OCI-LY1 (cell line): Measurements from ENCODE around the gene PAM16.
A peak's percentile ranks its signal among the peaks of the same experiment; 100 is the strongest.

Experiments used
- H2AFZ ChIP-seq: fragments of 200-600 bp; sonication (generic), shearing (Covaris generic); 2 replicates; pipeline ENCODE4 v1.6.0; 2014; ENCODE audit warnings: antibody characterized with exemption, mild to moderate bottlenecking, low read length
- H3F3A ChIP-seq: fragments of 200-600 bp; sonication (generic), shearing (Covaris generic); 2 replicates; pipeline ENCODE4 v1.6.0; 2014; ENCODE audit warnings: mild to moderate bottlenecking, antibody characterized with exemption, low read length, moderate library complexity; ENCODE audit not compliant: insufficient read depth
- H3K27ac ChIP-seq: fragments of 200-600 bp; sonication (generic); 2 replicates; pipeline ENCODE4 v1.5.1; 2014; ENCODE audit warnings: low read length, mixed run types, mild to moderate bottlenecking, low read depth; ENCODE audit not compliant: poor library complexity, severe bottlenecking
- H3K27me3 ChIP-seq: fragments of 200-600 bp; sonication (generic); 2 replicates; pipeline ENCODE4 v1.6.0; 2014; ENCODE audit warnings: antibody characterized with exemption, mild to moderate bottlenecking, low read length, moderate library complexity; ENCODE audit not compliant: insufficient read depth
- H3K36me3 ChIP-seq: fragments of 200-600 bp; sonication (generic); 2 replicates; pipeline ENCODE4 v1.6.1; 2014; ENCODE audit warnings: mild to moderate bottlenecking, antibody characterized with exemption, low read length, moderate library complexity, mixed read lengths; ENCODE audit not compliant: insufficient read depth
- H3K4me1 ChIP-seq: fragments of 200-600 bp; sonication (generic); 2 replicates; pipeline ENCODE4 v1.5.1; 2014; ENCODE audit warnings: mild to moderate bottlenecking, low read length, moderate library complexity; ENCODE audit not compliant: insufficient read depth, severe bottlenecking
- H3K4me2 ChIP-seq: fragments of 200-600 bp; sonication (generic), shearing (Covaris generic); 2 replicates; pipeline ENCODE4 v1.6.1; 2014; ENCODE audit warnings: low read length
- H3K4me3 ChIP-seq: fragments of 200-600 bp; sonication (generic); 2 replicates; pipeline ENCODE4 v1.5.1; 2014; ENCODE audit warnings: low read length, low read depth, mild to moderate bottlenecking, mixed read lengths; ENCODE audit not compliant: poor library complexity, severe bottlenecking
- H3K79me2 ChIP-seq: fragments of 200-600 bp; shearing (Covaris generic); 2 replicates; pipeline ENCODE4 v1.6.1; 2016; ENCODE audit warnings: mixed run types, low read length, mixed read lengths; ENCODE audit not compliant: insufficient read depth
- H3K9ac ChIP-seq: fragments of 200-600 bp; sonication (generic), shearing (Covaris generic); 2 replicates; pipeline ENCODE4 v1.6.1; 2014; ENCODE audit warnings: mild to moderate bottlenecking, low read length, mixed read lengths
- H3K9me2 ChIP-seq: fragments of 200-600 bp; sonication (generic), shearing (Covaris generic); 2 replicates; pipeline ENCODE4 v1.6.1; 2014; ENCODE audit warnings: low read depth, mild to moderate bottlenecking, low read length, mixed read lengths
- H3K9me3 ChIP-seq: fragments of 200-600 bp; shearing (Covaris generic); 2 replicates; pipeline ENCODE4 v1.6.1; 2014; ENCODE audit warnings: low read length, mixed read lengths
- H4K20me1 ChIP-seq: fragments of 200-600 bp; sonication (generic), shearing (Covaris generic); 2 replicates; pipeline ENCODE4 v1.6.0; 2016; ENCODE audit warnings: mild to moderate bottlenecking, low read length; ENCODE audit not compliant: insufficient read depth
- EZH2 ChIP-seq: fragments of 200-600 bp; sonication (generic), shearing (Covaris generic); IDR thresholded peaks from 2 replicates; pipeline ENCODE4 v1.8.0; 2017; ENCODE audit warnings: borderline replicate concordance, mixed run types, mild to moderate bottlenecking, antibody characterized with exemption, low read length, moderate library complexity, mixed read lengths
- TF ChIP-seq, protein P1 (sequence below): fragments of 200-600 bp; sonication (generic), shearing (Covaris generic); IDR thresholded peaks from 2 replicates; pipeline ENCODE4 v1.5.1; 2017; ENCODE audit warnings: mild to moderate bottlenecking, antibody characterized with exemption, low read length, moderate library complexity, mixed read lengths

The PAM16 gene

DNA sequence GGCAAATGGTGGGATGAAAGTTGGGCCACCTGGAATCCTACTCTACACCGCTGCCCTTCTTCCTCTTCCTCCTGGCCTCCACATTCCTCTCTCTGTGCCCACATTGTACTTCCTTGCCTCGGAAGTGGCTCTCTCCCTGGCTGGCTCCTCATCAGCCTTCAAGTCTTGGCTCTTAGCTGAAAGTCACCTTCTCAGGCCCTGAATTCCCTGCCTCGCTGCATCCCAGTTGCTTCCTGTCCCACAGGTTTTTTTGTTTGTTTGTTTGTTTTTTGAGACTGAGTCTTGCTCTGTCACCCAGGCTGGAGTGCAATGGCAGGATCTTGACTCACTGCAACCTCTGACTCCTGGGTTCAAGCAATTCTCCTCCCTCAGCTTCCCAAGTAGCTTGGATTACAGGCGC is 2.6 kb upstream of the PAM16 start:
- Histone ChIP-seq H3K9me2 (no peaks in the 10 kb centered on the region), H3K9me3 (no peaks in the 10 kb centered on the region), H3K4me1 (peaks cover 18% of the 10 kb centered on the region), H3K9ac (no peak overlapping the region), H3K27me3 (no peaks in the 10 kb centered on the region), H3F3A (no peaks in the 10 kb centered on the region), H3K27ac (no peak overlapping the region), H4K20me1 (no peaks in the 10 kb centered on the region), H3K79me2 (peaks cover 17% of the 10 kb centered on the region), H3K36me3 (peaks cover 17% of the 10 kb centered on the region; the same call in 1 of the 2 replicates), H3K4me2 (no peak overlapping the region), H3K4me3 (no peak overlapping the region), H2AFZ (no peak overlapping the region)
- TF ChIP-seq EZH2: no peak
- TF ChIP-seq, protein P1, sequence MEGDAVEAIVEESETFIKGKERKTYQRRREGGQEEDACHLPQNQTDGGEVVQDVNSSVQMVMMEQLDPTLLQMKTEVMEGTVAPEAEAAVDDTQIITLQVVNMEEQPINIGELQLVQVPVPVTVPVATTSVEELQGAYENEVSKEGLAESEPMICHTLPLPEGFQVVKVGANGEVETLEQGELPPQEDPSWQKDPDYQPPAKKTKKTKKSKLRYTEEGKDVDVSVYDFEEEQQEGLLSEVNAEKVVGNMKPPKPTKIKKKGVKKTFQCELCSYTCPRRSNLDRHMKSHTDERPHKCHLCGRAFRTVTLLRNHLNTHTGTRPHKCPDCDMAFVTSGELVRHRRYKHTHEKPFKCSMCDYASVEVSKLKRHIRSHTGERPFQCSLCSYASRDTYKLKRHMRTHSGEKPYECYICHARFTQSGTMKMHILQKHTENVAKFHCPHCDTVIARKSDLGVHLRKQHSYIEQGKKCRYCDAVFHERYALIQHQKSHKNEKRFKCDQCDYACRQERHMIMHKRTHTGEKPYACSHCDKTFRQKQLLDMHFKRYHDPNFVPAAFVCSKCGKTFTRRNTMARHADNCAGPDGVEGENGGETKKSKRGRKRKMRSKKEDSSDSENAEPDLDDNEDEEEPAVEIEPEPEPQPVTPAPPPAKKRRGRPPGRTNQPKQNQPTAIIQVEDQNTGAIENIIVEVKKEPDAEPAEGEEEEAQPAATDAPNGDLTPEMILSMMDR: no peak

DNA sequence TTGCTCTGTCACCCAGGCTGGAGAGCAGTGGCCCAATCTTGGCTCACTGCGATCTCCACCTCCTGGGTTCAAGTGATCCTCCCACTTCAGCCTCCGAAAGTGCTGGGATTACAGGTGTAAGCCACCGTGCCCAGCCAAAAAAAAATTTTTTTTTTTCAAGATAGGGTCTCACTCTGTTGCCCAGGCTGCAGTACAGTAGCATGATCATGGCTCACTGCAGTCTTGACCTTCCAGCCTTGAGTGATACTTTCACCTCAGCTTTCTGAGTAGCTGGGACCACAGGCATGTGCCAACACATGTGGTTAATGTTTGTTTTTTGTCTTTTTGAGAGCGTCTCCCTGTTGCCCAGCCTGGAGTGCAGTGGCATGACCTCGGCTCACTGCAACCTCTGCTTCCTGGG is 1.7 kb upstream of the PAM16 start:
- TF ChIP-seq, protein P1: no peak
- no peak for TF ChIP-seq EZH2
- H3K9me2 ChIP-seq: no peaks in the 10 kb centered on the region
- no peaks in the 10 kb centered on the region for H3K9me3 ChIP-seq
- H3K36me3 ChIP-seq: peaks cover 13% of the 10 kb centered on the region; the same call in 1 of the 2 replicates
- peaks cover 17% of the 10 kb centered on the region for H3K79me2 ChIP-seq
- no peak overlapping the region for H3K4me2 ChIP-seq
- no peak overlapping the region for H3K4me3 ChIP-seq
- peaks cover 18% of the 10 kb centered on the region for H3K4me1 ChIP-seq
- no peak overlapping the region for H3K9ac ChIP-seq
- no peaks in the 10 kb centered on the region for H4K20me1 ChIP-seq
- H2AFZ ChIP-seq: no peak overlapping the region
- H3K27ac ChIP-seq: no peak overlapping the region
- H3F3A ChIP-seq: no peaks in the 10 kb centered on the region
- H3K27me3 ChIP-seq: no peaks in the 10 kb centered on the region

DNA sequence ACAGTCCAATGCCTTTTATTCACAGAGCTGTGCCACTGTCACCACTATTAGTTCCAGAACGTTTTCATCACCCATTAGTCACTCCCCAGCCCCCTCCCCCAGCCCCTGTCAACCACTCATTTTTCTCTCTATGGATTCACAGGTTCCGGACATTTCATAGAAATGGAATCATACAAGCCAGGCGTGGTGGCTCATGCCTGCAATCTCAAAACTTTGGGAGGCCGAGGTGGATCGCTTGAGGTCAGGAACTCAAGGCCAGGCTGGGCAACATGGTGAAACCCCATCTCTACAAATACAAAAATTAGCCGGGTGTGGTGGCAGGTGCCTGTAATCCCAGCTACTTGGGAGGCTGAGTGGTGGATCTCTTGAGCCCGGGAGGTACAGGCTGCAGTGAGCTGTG is 759 bp upstream of the PAM16 start:
- Histone ChIP-seq H3K4me1 (peaks cover 18% of the 10 kb centered on the region), H3K4me3 (peak overlapping the region; percentile 10), H3F3A (no peaks in the 10 kb centered on the region), H4K20me1 (no peaks in the 10 kb centered on the region), H3K9me2 (no peaks in the 10 kb centered on the region), H3K4me2 (peak overlapping the region; percentile 43), H3K9ac (peak overlapping the region; percentile 18; the same call in 1 of the 2 replicates), H3K79me2 (peaks cover 17% of the 10 kb centered on the region), H3K36me3 (peaks cover 19% of the 10 kb centered on the region; the same call in 1 of the 2 replicates), H3K27ac (peak overlapping the region; percentile 23), H3K27me3 (no peaks in the 10 kb centered on the region), H3K9me3 (no peaks in the 10 kb centered on the region), H2AFZ (no peak overlapping the region)
- no peak for TF ChIP-seq EZH2
- TF ChIP-seq, protein P1: no peak
